SU-DHL-6 (cell line): ENCODE results near the gene SGSM1.

Experiments used
- CTCF ChIP-seq: fragments of 200-600 bp; sonication (generic); IDR thresholded peaks from one replicate; pipeline ENCODE4 v1.5.1; 2017; ENCODE audit warnings: antibody characterized with exemption, mild to moderate bottlenecking, low read length, moderate library complexity; ENCODE audit not compliant: insufficient read depth, poor library complexity, severe bottlenecking
- EZH2phosphoT487 ChIP-seq: fragments of 200-600 bp; sonication (generic), shearing (Covaris generic); conservative IDR thresholded peaks from 2 replicates; pipeline ENCODE4 v1.6.1; 2018; ENCODE audit warnings: mild to moderate bottlenecking, antibody characterized with exemption, low read length, moderate library complexity, mixed read lengths

DNA sequence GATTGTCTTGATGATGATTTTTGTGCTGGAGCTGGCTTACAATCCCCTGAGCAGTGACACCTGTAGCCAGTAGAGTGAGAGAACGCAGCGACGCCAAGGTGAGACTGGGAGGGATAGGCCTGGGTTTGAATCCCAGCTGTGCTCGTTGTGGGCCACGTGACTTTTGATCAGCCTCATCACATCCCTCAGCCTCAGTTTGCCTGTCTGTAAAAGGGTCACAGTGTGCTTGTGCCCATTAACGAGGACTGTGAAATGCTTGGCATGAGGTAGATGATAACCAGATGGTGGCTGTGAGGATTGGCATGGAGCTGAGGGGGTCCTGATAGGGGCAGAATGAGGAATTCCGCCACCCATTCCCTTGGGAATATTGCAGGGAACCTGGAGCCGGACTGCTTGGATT, 156.1 kb downstream of the SGSM1 start:
- no peak for TF ChIP-seq CTCF
- no peak for TF ChIP-seq EZH2phosphoT487
